ENCODE data around the gene CYP2W1.
A peak's percentile ranks its signal among the peaks of the same experiment; 100 is the strongest.

GRCh38 chr7:1028044-1028770, 45.2 kb downstream of the CYP2W1 start:
- TF ChIP-seq CTCF (IDR thresholded peaks at IDR 0.05) (no peak), POLR2A (IDR thresholded peaks at IDR 0.05) (peak; percentile 24 to 61)
